MCF 10A (cell line): ENCODE results near the gene HNRNPA2B1. TPM values are rescaled to one million over a fixed set of nuclear protein-coding genes. Genes with fewer than 3 reads are reported as not detected.
"Not testable (repeated sequence)": the region's sequence is repeated elsewhere in the genome, so short reads cannot be mapped to it uniquely, and the experiment has no call there.

Experiments used
- BruUV-seq: library from RNA; stranded (reverse); fragments of 400-500 nt; replicated peaks from 2 replicates; lab custom pipeline; 2021; lab: Mats Ljungman, UMichigan
- CTCF ChIA-PET: fragments of 300-600 bp; sonication (Branson Sonifier 250); formaldehyde crosslinking; extraction: SDS; loops from one replicate; lab custom pipeline; 2021; ENCODE audit warnings: antibody characterized with exemption, inconsistent platforms; lab: Yijun Ruan, JAX
- POLR2A ChIA-PET: fragments of 300-600, 350-650 bp; sonication (Branson Sonifier 250); formaldehyde crosslinking; extraction: SDS; loops from one replicate; lab custom pipeline; 2020; ENCODE audit warnings: antibody characterized with exemption, inconsistent platforms; lab: Yijun Ruan, JAX
- DNase-seq: peaks from one replicate; pipeline ENCODE4 v3.0.0-alpha.2; 2018; ENCODE audit not compliant: unreplicated experiment
- H3K27ac Mint-ChIP-seq: one replicate; pipeline ENCODE4 v1.8.0; 2022; ENCODE audit warnings: mild to moderate bottlenecking, low read depth, mixed read lengths; ENCODE audit not compliant: unreplicated experiment
- H3K27me3 Mint-ChIP-seq: one replicate; pipeline ENCODE4 v1.8.0; 2022; ENCODE audit warnings: mixed read lengths; ENCODE audit not compliant: insufficient read depth, unreplicated experiment
- H3K36me3 Mint-ChIP-seq: one replicate; pipeline ENCODE4 v1.8.0; 2022; ENCODE audit warnings: mild to moderate bottlenecking, moderate library complexity, mixed read lengths; ENCODE audit not compliant: insufficient read depth, unreplicated experiment
- H3K4me1 Mint-ChIP-seq: one replicate; pipeline ENCODE4 v1.8.0; 2022; ENCODE audit warnings: mixed read lengths; ENCODE audit not compliant: insufficient read depth, unreplicated experiment
- H3K4me3 Mint-ChIP-seq: one replicate; pipeline ENCODE4 v1.8.0; 2022; ENCODE audit warnings: mild to moderate bottlenecking, moderate library complexity, mixed read lengths; ENCODE audit not compliant: unreplicated experiment
- H3K9me3 Mint-ChIP-seq: one replicate; pipeline ENCODE4 v1.8.0; 2022; ENCODE audit warnings: mixed read lengths; ENCODE audit not compliant: unreplicated experiment
- intact Hi-C: fragments of 100-400 bp; cut with micrococcal nuclease; formaldehyde crosslinking; loops from 2 replicates; pipeline ENCODE4 v1.14.1; 2022
- total RNA-seq: library from RNA; stranded (reverse); gene quantifications from 2 replicates; pipeline ENCODE4 v1.2.3, GENCODE V29; 2022
- TF ChIP-seq, protein P1 (sequence below): fragments of 200-600 bp; IDR thresholded peaks from one replicate; pipeline ENCODE4 v1.8.0; 2022; ENCODE audit warnings: antibody characterized with exemption, mild to moderate bottlenecking; ENCODE audit not compliant: unreplicated experiment

The HNRNPA2B1 gene
- total RNA-seq, 1 experiment from 2014 or later = 646 TPM

DNA sequence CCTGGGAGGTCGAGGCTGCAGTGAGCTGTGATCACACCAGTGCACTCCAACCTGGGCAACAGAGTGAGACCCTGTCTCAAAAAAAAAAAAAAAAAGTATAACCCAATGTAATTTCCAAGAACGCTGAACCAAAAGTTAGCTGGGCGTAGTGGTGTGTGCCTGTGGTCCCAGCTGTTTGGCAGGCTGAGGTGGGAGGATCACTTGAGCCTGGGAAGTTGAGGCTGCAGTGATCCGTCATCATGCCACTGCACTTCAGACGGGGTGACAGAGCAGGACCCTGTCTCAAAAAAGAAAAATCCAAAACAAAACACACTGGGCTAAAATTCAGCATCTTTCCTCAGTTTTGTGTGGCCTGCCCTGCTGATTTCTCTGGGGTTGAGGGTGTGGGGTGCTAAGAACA, 21.1 kb downstream of the HNRNPA2B1 start:
- CTCF ChIA-PET = interaction anchor here (0.6 to 4.7 kb wide), 4 partner anchors 9 to 379 kb away, joined by 4 to 28 read pairs (median 10); no protein-coding TSS in a partner anchor
- H3K4me3 Mint-ChIP-seq = no peak overlapping the region
- H3K27ac Mint-ChIP-seq = no peak overlapping the region
- TF ChIP-seq, protein P1, sequence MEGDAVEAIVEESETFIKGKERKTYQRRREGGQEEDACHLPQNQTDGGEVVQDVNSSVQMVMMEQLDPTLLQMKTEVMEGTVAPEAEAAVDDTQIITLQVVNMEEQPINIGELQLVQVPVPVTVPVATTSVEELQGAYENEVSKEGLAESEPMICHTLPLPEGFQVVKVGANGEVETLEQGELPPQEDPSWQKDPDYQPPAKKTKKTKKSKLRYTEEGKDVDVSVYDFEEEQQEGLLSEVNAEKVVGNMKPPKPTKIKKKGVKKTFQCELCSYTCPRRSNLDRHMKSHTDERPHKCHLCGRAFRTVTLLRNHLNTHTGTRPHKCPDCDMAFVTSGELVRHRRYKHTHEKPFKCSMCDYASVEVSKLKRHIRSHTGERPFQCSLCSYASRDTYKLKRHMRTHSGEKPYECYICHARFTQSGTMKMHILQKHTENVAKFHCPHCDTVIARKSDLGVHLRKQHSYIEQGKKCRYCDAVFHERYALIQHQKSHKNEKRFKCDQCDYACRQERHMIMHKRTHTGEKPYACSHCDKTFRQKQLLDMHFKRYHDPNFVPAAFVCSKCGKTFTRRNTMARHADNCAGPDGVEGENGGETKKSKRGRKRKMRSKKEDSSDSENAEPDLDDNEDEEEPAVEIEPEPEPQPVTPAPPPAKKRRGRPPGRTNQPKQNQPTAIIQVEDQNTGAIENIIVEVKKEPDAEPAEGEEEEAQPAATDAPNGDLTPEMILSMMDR = no peak
- no peaks in the 10 kb centered on the region for H3K27me3 Mint-ChIP-seq
- no peak for DNase-seq
- no TSS peak for BruUV-seq
- intact Hi-C loops = no loop called here
- H3K36me3 Mint-ChIP-seq = peaks cover 15% of the 10 kb centered on the region
- POLR2A ChIA-PET = interaction anchor here (0.9 to 11.9 kb wide), 10 partner anchors 10 to 101 kb away, joined by 3 to 202 read pairs (median 5); partner anchors contain the start of genes CBX3 and HNRNPA2B1
- H3K9me3 Mint-ChIP-seq = no peaks in the 10 kb centered on the region
- peaks cover 6% of the 10 kb centered on the region for H3K4me1 Mint-ChIP-seq

DNA sequence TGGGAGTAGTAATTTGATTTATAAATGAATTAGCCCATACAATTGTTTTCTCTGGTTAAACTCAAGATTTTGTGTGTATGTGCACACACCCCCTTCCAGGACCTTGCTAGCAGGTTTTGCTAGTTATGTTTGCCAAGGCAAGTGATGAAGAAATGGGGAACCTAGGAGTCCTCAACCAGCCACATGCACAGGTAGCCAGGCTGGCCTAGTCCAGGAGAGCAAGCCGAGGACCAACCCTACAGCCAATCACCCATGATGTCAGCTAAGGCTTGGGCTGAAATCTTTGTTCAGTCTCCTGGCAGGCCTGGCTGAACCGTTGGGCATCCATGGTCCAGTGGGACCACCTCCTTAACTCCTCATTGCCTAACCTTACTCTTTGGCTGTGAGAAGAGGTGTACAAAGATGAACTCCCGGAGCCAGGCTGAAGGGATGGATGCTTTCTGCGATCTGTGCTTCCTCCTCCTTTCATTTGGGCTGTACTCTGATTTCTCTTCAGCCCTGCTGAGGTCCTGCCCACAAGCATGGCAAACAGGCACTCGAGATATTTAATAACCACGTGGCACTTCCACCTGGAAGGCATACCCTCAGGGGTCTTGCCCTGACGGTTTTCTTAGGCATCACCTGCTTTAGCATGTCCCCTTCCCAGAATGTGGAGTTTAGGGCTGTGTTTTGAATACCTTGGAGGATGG, 22.1 kb downstream of the HNRNPA2B1 start:
- ChIA-PET CTCF (interaction anchor here (1.7 to 4.7 kb wide), 2 partner anchors 10 to 87 kb away, joined by 8 to 28 read pairs; no protein-coding TSS in a partner anchor), POLR2A (interaction anchor here (1.3 to 11.9 kb wide), 4 partner anchors 11 to 88 kb away, joined by 3 to 202 read pairs (median 44); partner anchors contain the start of genes CBX3 and HNRNPA2B1)
- Mint-ChIP-seq H3K9me3 (no peaks in the 10 kb centered on the region), H3K27ac (no peak overlapping the region), H3K27me3 (no peaks in the 10 kb centered on the region), H3K4me3 (no peak overlapping the region), H3K36me3 (peaks cover 15% of the 10 kb centered on the region), H3K4me1 (peaks cover 6% of the 10 kb centered on the region)
- TF ChIP-seq, protein P1 = no peak
- intact Hi-C loops = no loop called here
- peak; percentile 34 for DNase-seq
- BruUV-seq = no TSS peak

DNA sequence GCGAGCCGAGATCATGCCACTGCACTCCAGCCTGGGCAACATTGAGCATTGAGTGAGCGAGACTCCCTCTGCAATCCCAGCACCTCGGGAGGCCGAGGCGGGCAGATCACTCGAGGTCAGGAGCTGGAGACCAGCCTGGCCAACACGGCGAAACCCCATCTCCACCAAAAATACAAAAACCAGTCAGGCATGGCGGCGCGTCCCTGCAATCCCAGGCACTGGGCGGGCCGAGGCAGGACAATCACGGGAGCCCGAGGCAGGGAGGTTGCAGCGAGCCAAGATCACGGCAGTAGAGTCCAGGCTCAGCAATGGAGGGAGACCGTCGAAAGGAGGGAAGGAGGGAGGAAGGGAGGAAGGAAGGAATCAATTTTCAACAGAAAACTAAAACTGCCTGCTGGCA, 23.3 kb downstream of the HNRNPA2B1 start:
- DNase-seq, H3K4me3 Mint-ChIP-seq, H3K9me3 Mint-ChIP-seq, H3K27me3 Mint-ChIP-seq, POLR2A ChIA-PET, H3K4me1 Mint-ChIP-seq, CTCF ChIA-PET, H3K27ac Mint-ChIP-seq, intact Hi-C loops, BruUV-seq: not testable (repeated sequence)
- peaks cover 15% of the 10 kb centered on the region for H3K36me3 Mint-ChIP-seq

DNA sequence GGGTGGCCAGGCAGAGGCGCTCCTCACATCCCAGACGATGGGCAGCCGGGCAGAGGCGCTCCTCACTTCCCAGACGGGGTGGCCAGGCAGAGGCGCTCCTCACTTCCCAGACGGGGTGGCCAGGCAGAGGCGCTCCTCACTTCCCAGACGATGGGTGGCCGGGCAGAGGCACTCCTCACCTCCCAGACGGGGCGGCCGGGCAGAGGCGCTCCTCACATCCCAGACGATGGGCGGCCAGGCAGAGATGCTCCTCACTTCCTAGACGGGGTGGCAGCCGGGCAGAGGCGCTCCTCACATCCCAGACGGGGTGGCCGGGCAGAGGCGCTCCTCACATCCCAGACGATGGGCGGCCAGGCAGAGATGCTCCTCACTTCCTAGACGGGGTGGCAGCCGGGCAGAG, 23.9 kb downstream of the HNRNPA2B1 start:
- intact Hi-C loops, H3K27me3 Mint-ChIP-seq, POLR2A ChIA-PET, DNase-seq, CTCF ChIA-PET, H3K9me3 Mint-ChIP-seq, H3K4me1 Mint-ChIP-seq, BruUV-seq, H3K4me3 Mint-ChIP-seq, H3K27ac Mint-ChIP-seq: not testable (repeated sequence)
- peaks cover 15% of the 10 kb centered on the region for H3K36me3 Mint-ChIP-seq

DNA sequence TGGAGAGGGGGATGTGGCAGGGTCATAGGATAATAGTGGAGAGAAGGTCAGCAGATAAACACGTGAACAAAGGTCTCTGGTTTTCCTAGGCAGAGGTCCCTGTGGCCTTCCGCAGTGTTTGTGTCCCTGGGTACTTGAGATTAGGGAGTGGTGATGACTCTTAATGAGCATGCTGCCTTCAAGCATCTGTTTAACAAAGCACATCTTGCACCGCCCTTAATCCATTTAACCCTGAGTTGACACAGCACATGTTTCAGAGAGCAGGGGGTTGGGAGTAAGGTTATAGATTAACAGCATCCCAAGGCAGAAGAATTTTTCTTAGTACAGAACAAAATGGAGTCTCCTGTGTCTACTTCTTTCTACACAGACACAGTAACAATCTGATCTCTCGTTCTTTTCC, 24.6 kb downstream of the HNRNPA2B1 start:
- POLR2A ChIA-PET, intact Hi-C loops, CTCF ChIA-PET, BruUV-seq, H3K4me1 Mint-ChIP-seq, H3K9me3 Mint-ChIP-seq, H3K4me3 Mint-ChIP-seq, H3K27ac Mint-ChIP-seq, H3K27me3 Mint-ChIP-seq, DNase-seq: not testable (repeated sequence)
- H3K36me3 Mint-ChIP-seq = peaks cover 15% of the 10 kb centered on the region
